K562 (cell line): Measurements from ENCODE around the gene TPGS1. TPM values are rescaled to one million over a fixed set of nuclear protein-coding genes. Genes with fewer than 3 reads are reported as not detected.

ENCODE experiments used
- CREM ChIP-seq: IDR thresholded peaks from 2 replicates; pipeline ENCODE4 v1.6.1; 2014; ENCODE audit warnings: antibody characterized with exemption, low read depth
- GATAD2B ChIP-seq: fragments of 450-650 bp; IDR thresholded peaks from 2 replicates; pipeline ENCODE4 v1.6.1; 2017; ENCODE audit warnings: mild to moderate bottlenecking, borderline replicate concordance
- L3MBTL2 ChIP-seq: fragments of 450-650 bp; IDR thresholded peaks from 2 replicates; pipeline ENCODE4 v1.6.1; 2016; ENCODE audit warnings: mild to moderate bottlenecking, moderate library complexity
- MAFG ChIP-seq: fragments of 450-650 bp; conservative IDR thresholded peaks from 2 replicates; pipeline ENCODE4 v1.6.1; 2016; ENCODE audit warnings: missing genetic modification characterization, missing compliant biosample characterization
- MAFK ChIP-seq: IDR thresholded peaks from 2 replicates; pipeline ENCODE4 v1.6.1; 2011; ENCODE audit warnings: low read length, improper control_type of control experiment
- NUFIP1 ChIP-seq: fragments of 450-650 bp; IDR thresholded peaks from 2 replicates; pipeline ENCODE4 v1.6.1; 2018; ENCODE audit not compliant: partially characterized antibody
- POLR3G ChIP-seq: IDR thresholded peaks from 2 replicates; pipeline ENCODE4 v1.6.1; 2011; ENCODE audit not compliant: insufficient read length, insufficient replicate concordance; ENCODE audit errors: extremely low read depth
- PTBP1 ChIP-seq: fragments of 200-400 bp; formaldehyde crosslinking; IDR thresholded peaks from 2 replicates; pipeline ENCODE4 v1.6.1; 2017; ENCODE audit warnings: low read depth, low read length
- RBM14 ChIP-seq: fragments of 200-400 bp; formaldehyde crosslinking; IDR thresholded peaks from 2 replicates; pipeline ENCODE4 v1.6.1; 2018; ENCODE audit warnings: low read depth, mild to moderate bottlenecking, low read length, moderate library complexity, borderline replicate concordance; ENCODE audit not compliant: insufficient read depth
- RFX1 ChIP-seq: fragments of 450-650 bp; IDR thresholded peaks from 2 replicates; pipeline ENCODE4 v1.6.1; 2016; ENCODE audit warnings: mild to moderate bottlenecking, moderate library complexity
- SNIP1 ChIP-seq: fragments of 450-650 bp; IDR thresholded peaks from 2 replicates; pipeline ENCODE4 v1.7.1; 2017; ENCODE audit warnings: low read depth, mild to moderate bottlenecking
- TAL1 ChIP-seq: fragments of 450-650 bp; IDR thresholded peaks from 2 replicates; pipeline ENCODE4 v1.6.1; 2016; ENCODE audit warnings: mild to moderate bottlenecking
- YY1 ChIP-seq, 3 experiments: IDR thresholded peaks; 2 replicates each; pipeline ENCODE4 v1.6.1; 2011; ENCODE audit warnings: low read length in 2 of 3, mild to moderate bottlenecking in 2 of 3, moderate library complexity in 2 of 3, borderline replicate concordance in 1 of 3, control low read depth in 1 of 3, low read depth in 1 of 3; ENCODE audit not compliant: insufficient read depth in 3 of 3, insufficient replicate concordance in 2 of 3, control insufficient read depth in 1 of 3, insufficient read length in 1 of 3; ENCODE audit errors: extremely low read depth in 1 of 3
- ZFP30 ChIP-seq: fragments of 250-450 bp; sonication (Bioruptor Pico); IDR thresholded peaks from 2 replicates; pipeline ENCODE4 v1.8.0; 2022; ENCODE audit warnings: moderate library complexity, mild to moderate bottlenecking, inconsistent platforms, borderline replicate concordance
- ZNF175 ChIP-seq: fragments of 200-800 bp; sonication (Bioruptor generic); IDR thresholded peaks from 2 replicates; pipeline ENCODE4 v1.6.1; 2016; ENCODE audit warnings: low read depth, mild to moderate bottlenecking, missing genetic modification characterization, missing compliant biosample characterization
- ZNF354B ChIP-seq: fragments of 250-450 bp; sonication (Bioruptor Pico); IDR thresholded peaks from 2 replicates; pipeline ENCODE4 v1.4.0; 2020
- ZNF445 ChIP-seq: fragments of 250-450 bp; sonication (Bioruptor Pico); IDR thresholded peaks from 2 replicates; pipeline ENCODE4 v1.4.0; 2020; ENCODE audit warnings: low read depth, mild to moderate bottlenecking, moderate library complexity
- ZNF644 ChIP-seq: fragments of 200-800 bp; sonication (Bioruptor generic); IDR thresholded peaks from 2 replicates; pipeline ENCODE4 v1.6.1; 2016; ENCODE audit warnings: low read depth, missing genetic modification characterization, missing compliant biosample characterization
- polyA plus RNA-seq, 8 experiments: library from polyadenylated mRNA; depleted of rRNA in 4 of 8; stranded (reverse) in 5 of 8; unstranded in 3 of 8; fragments of >200 nt; fragmentation: Nextera tagmentation in 2 of 8; fragmentation: Illumina TruSeq in 1 of 8; extraction: Ambion mirVana in 2 of 8; extraction: Trizol in 1 of 8; gene quantifications; 2 replicates each; pipeline versions ENCODE4 v1.2.1 to v1.2.3, GENCODE V29; 2011 to 2014; ENCODE audit warnings: inconsistent platforms in 1 of 8, missing spikeins in 1 of 8
- total RNA-seq, 7 experiments: library from RNA; depleted of rRNA in 6 of 7; stranded (reverse); fragments of >200 nt in 6 of 7; fragmentation: Illumina TruSeq in 2 of 7; extraction: Trizol in 2 of 7; gene quantifications; 2 replicates each; pipeline versions ENCODE4 v1.2.1 to v1.2.3, GENCODE V29; 2011 to 2021; ENCODE audit warnings: low replicate concordance in 1 of 7
- TF ChIP-seq, protein P1 (sequence below): fragments of 250-450 bp; sonication (Bioruptor Pico); IDR thresholded peaks from 2 replicates; pipeline ENCODE4 v1.5.0; 2021; ENCODE audit warnings: mild to moderate bottlenecking, moderate library complexity
- TF ChIP-seq, protein P2 (sequence below): fragments of 250-450 bp; sonication (Bioruptor Pico); IDR thresholded peaks from 2 replicates; pipeline ENCODE4 v1.8.0; 2022; ENCODE audit warnings: moderate library complexity, mild to moderate bottlenecking, inconsistent platforms
- TF ChIP-seq, protein P3 (sequence below): sonication (generic); formaldehyde crosslinking; IDR thresholded peaks from 2 replicates; pipeline ENCODE4 v1.8.1; 2022; ENCODE audit warnings: missing genetic modification reagents
- TF ChIP-seq, protein P4 (sequence below): fragments of 250-450 bp; sonication (Bioruptor Pico); IDR thresholded peaks from 2 replicates; pipeline ENCODE4 v1.4.0; 2020; ENCODE audit warnings: mild to moderate bottlenecking

The TPGS1 gene
- total and polyA plus RNA-seq, 9 of the 15 experiments (the other 6 are each of a cell fraction or from before 2014, with no cell fraction given), result 0.30 to 31.6 (median 1.2) TPM; not detected in 2

DNA sequence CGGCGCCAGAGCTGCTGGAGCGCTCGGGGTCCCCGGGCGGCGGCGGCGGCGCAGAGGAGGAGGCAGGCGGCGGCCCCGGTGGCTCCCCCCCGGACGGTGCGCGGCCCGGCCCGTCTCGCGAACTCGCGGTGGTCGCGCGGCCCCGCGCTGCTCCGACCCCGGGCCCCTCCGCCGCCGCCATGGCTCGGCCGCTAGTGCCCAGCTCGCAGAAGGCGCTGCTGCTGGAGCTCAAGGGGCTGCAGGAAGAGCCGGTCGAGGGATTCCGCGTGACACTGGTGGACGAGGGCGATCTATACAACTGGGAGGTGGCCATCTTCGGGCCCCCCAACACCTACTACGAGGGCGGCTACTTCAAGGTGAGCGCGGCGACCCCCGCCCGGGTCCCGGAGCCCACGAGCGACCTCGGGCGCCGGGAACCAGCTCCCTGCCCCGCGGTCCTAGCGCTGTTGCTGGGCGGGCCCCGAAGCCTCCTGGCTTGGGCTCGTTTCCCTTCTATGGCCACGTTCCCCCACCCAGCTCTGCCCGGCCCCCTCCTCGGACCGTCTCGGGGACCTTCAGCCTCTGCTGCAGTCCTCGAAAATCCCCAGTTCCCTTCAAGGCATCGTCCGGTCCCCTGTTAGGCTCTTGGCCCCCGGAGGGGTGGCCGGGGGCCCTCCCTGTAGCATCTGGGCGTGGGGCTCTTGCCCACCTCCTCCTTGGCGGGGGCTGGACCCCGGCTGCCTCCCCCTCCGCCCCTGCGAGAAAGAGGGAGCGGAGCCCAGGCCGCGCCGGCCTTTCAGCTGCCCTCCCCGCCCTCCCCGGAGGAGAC is 24.7 kb downstream of the TPGS1 start, which contains the start of gene CDC34 (continued):
- TF ChIP-seq, protein P1, sequence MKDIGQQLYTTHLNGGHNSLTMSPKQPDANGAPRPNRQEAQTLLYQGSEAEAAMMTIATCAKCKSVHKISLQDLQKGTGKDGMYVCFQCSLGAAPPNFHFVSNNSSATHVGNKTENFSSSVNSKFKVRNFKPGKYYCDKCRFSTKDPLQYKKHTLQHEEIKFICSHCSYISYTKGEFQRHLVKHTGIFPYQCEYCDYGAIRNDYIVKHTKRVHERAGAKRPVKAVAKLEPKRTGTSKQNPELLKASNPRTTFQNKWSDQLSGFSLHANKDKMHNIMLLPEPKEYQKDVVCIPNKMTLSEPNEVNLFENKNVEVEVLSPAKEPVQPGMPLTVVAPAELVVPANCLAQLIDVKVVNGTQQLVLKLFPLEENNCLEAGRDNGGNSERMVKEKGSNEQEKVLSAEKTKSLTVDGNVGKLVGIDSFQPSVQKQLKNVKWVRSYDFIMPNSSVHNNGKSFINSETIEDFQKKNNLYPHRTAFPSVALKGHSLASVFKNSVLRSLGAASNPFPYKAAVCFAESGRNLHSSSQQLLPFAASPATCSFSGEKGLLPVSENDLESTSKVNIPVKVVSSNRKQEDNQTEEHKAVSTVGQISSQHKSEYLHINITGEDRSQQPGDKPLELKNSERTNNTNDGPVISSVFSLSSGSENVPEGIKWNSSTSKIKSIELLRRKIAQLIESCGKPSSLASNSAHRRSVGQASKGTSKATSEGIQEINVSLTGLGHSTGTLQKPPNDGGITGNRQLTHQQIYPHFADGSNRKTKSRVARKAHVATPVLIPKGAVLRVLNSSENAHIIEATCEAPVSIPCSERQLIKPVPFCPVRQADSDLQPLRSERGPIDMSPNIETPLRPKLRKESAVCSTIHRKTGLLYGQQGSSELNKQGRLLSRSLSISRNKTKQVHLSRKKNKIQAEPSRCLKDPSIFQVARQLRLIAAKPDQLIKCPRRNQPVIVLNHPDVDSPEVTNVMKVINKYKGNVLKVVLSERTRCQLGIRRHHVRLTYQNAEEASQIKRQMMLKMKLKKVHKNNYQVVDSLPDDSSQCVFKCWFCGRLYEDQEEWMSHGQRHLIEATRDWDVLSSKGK (CRISPR knock-in tag), result no peak
- TF ChIP-seq NUFIP1, result no peak
- TF ChIP-seq CREM, result no peak
- TF ChIP-seq MAFK, result no peak
- TF ChIP-seq, protein P2, sequence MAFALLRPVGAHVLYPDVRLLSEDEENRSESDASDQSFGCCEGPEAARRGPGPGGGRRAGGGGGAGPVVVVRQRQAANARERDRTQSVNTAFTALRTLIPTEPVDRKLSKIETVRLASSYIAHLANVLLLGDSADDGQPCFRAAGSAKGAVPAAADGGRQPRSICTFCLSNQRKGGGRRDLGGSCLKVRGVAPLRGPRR, result no peak
- no peak for TF ChIP-seq ZNF644 (tag)
- TF ChIP-seq POLR3G, result no peak
- no peak for TF ChIP-seq RFX1
- no peak for TF ChIP-seq ZNF175 (CRISPR knock-in tag)
- no peak for TF ChIP-seq ZFP30 (CRISPR knock-in tag)
- TF ChIP-seq RBM14, result no peak
- TF ChIP-seq, protein P3, sequence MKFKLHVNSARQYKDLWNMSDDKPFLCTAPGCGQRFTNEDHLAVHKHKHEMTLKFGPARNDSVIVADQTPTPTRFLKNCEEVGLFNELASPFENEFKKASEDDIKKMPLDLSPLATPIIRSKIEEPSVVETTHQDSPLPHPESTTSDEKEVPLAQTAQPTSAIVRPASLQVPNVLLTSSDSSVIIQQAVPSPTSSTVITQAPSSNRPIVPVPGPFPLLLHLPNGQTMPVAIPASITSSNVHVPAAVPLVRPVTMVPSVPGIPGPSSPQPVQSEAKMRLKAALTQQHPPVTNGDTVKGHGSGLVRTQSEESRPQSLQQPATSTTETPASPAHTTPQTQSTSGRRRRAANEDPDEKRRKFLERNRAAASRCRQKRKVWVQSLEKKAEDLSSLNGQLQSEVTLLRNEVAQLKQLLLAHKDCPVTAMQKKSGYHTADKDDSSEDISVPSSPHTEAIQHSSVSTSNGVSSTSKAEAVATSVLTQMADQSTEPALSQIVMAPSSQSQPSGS (CRISPR knock-in tag), result no peak
- TF ChIP-seq ZNF445 (CRISPR knock-in tag), result no peak
- TF ChIP-seq GATAD2B, result peak; percentile 52
- no peak for TF ChIP-seq MAFG (tag)
- TF ChIP-seq YY1 (IDR thresholded peaks at IDR 0.05; ENCODE audit: borderline replicate concordance in 1 of 3, control insufficient read depth in 1 of 3, extremely low read depth in 1 of 3, insufficient read depth in 3 of 3, insufficient read length in 1 of 3, insufficient replicate concordance in 2 of 3, low read depth in 1 of 3, low read length in 2 of 3), result peak in 1 of 3 experiments; percentile 49
- no peak for TF ChIP-seq SNIP1
- TF ChIP-seq ZNF354B, result no peak
- TF ChIP-seq PTBP1, result no peak
- TF ChIP-seq L3MBTL2, result no peak; the same call in 1 of the 2 replicates
- no peak for TF ChIP-seq TAL1
- TF ChIP-seq, protein P4, sequence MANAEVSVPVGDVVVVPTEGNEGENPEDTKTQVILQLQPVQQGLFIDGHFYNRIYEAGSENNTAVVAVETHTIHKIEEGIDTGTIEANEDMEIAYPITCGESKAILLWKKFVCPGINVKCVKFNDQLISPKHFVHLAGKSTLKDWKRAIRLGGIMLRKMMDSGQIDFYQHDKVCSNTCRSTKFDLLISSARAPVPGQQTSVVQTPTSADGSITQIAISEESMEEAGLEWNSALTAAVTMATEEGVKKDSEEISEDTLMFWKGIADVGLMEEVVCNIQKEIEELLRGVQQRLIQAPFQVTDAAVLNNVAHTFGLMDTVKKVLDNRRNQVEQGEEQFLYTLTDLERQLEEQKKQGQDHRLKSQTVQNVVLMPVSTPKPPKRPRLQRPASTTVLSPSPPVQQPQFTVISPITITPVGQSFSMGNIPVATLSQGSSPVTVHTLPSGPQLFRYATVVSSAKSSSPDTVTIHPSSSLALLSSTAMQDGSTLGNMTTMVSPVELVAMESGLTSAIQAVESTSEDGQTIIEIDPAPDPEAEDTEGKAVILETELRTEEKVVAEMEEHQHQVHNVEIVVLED, result no peak
